Thyroid gland (tissue), 4 donors: ENCODE results near the gene INIP.

Experiments
- CTCF ChIP-seq, 6 experiments: fragments of 200-600 bp in 3 of 6; fragments of 450-650 bp in 3 of 6; sonication (generic) in 3 of 6; IDR thresholded peaks; one replicate each; pipeline ENCODE4 v1.5.1; 2016 to 2019; ENCODE audit warnings: antibody characterized with exemption in 6 of 6, mild to moderate bottlenecking in 2 of 6, inconsistent platforms in 1 of 6, moderate library complexity in 1 of 6
- POLR2A ChIP-seq, 2 donors: fragments of 450-650 bp; IDR thresholded peaks; one replicate each; pipeline ENCODE4 v1.6.1; 2017; ENCODE audit warnings: antibody characterized with exemption in 2 of 2, mild to moderate bottlenecking in 2 of 2, moderate library complexity in 1 of 2

GRCh38 chr9:112677040-112677439 lies 40.9 kb downstream of the INIP start:
- TF ChIP-seq CTCF (IDR thresholded peaks at IDR 0.05) = no peak
- TF ChIP-seq POLR2A (IDR thresholded peaks at IDR 0.05) = no peak
